ENCODE measurements around the gene CGRRF1.

The CGRRF1 gene

DNA sequence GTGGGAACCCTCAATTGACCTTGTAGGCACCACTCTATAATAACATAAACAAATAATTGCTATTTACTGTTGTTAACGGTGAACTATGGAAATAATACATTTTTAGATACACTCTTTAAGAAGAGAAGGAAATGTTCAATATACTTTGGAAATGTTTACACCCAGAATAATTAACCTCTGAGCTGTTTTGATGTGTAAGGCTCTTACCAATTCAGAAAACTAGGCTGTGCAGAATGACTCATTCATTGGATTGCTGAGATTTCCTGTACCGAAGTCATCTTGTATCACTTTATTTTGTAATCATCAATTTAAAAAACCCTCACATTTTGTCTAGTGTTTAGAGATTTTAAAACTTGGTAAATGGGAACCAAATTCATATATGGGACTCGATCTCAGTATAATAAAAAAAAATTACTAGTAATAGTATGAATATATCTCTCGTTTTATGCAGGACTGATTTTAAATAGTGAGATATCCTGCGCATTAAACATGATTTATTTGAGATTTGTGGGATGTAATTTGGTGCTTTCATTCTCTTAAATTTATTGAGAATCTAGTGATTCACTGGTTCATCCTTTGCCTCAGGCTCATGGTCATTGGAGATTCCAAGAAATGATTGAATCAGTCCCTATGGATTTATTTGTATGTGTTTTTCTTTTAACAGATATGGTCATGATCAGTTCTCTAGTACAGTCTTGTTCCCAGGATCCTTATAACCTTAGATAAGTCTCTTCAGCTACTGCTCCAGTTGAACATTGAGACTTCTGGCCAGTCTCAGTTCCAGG, 61.1 kb downstream of the CGRRF1 start:
- no peak for TF ChIP-seq CTCF (IDR thresholded peaks at IDR 0.05; ENCODE audit: low read depth, low read length, missing control alignments)
- no peak overlapping the region for H3K4me3 ChIP-seq (ENCODE audit: low read depth, low read length)
- DNase-seq (ENCODE audit: low read depth), result no peak

- no peak for DNase-seq (ENCODE audit: low read depth)
- TF ChIP-seq CTCF (IDR thresholded peaks at IDR 0.05; ENCODE audit: low read depth, low read length, missing control alignments), result peak; percentile 59
Observed at GRCh38 chr14:54572316-54572715, 62.6 kb downstream of the CGRRF1 start.

DNA sequence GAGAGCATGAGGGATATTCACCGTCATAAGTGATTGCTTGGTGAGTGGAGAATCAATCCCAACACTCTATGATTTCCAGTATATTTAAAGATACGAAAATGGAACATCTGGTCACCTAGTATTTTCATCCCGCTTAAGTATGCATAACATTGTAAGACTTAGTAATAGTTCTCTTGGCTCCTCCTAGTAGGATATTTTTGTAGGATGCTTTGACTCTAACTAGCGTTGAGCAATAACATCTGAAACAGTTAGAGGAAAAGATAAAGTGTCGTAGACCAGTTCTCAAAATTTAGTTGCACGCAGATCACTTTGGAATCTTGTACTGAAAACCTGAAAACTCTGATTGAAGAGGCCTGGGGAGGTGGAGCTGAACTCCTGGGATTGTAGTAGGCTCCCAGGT, 64.8 kb downstream of the CGRRF1 start:
- DNase-seq (ENCODE audit: low read depth), result no peak
- no peak overlapping the region for H3K4me3 ChIP-seq (ENCODE audit: low read depth, low read length)
- TF ChIP-seq CTCF (IDR thresholded peaks at IDR 0.05; ENCODE audit: low read depth, low read length, missing control alignments), result no peak

More at GRCh38 chr14:54572316-54572715, 62.6 kb downstream of the CGRRF1 start:
- no peak overlapping the region for H3K4me3 ChIP-seq (ENCODE audit: low read depth, low read length)

- TF ChIP-seq CTCF (IDR thresholded peaks at IDR 0.05; ENCODE audit: low read depth, low read length, missing control alignments), result no peak
- H3K4me3 ChIP-seq (ENCODE audit: low read depth, low read length), result no peak overlapping the region
- DNase-seq (ENCODE audit: low read depth), result no peak
Observed at GRCh38 chr14:54577494-54577893, 67.8 kb downstream of the CGRRF1 start.

DNA sequence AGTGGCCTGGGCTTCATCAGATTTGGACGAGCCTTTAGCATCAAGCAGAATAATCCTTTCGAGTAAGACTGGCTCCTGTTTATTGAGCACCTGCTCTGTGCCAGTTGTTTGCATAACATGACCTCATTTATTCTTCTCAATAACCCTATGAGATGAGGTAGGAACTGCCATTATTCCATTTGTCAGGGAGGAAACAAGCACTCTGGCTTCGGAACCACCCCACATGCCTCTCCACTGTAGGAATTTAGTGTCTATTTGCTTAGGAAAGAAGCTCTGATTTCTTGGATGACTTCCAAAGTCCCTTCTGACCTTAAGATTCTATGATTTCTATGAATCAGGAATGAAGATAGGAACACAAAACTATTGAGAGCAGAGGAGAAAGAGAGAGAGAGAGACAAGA, 68.3 kb downstream of the CGRRF1 start:
- no peak for DNase-seq (ENCODE audit: low read depth)
- no peak overlapping the region for H3K4me3 ChIP-seq (ENCODE audit: low read depth, low read length)
- no peak for TF ChIP-seq CTCF (IDR thresholded peaks at IDR 0.05; ENCODE audit: low read depth, low read length, missing control alignments)

DNA sequence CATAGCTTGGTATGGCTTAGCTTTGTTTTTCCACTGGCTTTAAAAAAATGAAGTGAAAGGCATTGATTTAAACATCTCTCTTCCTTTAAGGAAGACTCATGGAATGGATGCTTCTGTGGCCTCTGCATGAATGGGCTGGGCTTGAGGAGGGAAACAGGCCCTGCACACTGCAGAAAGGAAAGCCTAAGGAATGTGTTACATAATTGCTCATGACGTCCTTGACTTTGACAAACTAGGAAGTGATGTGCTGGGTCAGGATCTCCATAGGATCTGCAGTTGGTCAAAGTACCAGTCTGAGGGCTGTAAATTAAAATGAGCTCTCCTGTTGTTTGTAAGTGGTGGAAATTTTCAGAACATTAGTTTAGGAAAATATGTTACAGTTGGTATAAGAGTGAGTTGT, 69.9 kb downstream of the CGRRF1 start:
- DNase-seq (ENCODE audit: low read depth), result no peak
- H3K4me3 ChIP-seq (ENCODE audit: low read depth, low read length), result no peak overlapping the region
- no peak for TF ChIP-seq CTCF (IDR thresholded peaks at IDR 0.05; ENCODE audit: low read depth, low read length, missing control alignments)

DNA sequence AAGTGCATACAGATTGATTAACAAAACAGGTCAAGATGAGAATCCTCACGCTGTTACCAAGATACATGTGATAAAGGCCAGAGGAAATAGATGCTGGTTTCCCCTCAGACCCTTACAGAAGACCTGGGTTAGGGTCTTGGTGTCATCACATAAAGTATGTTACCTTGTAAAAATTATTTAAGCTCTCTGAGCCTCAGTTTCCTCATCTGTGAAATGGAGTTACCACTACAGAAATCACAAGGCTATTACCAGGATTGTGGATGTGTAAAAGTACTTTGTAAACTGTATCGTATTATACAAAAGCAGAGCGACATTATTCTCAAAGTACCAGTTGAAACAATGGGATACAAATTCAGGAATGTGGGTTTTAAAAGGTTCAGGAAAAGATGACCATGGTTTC, 71.2 kb downstream of the CGRRF1 start:
- no peak overlapping the region for H3K4me3 ChIP-seq (ENCODE audit: low read depth, low read length)
- no peak for DNase-seq (ENCODE audit: low read depth)
- TF ChIP-seq CTCF (IDR thresholded peaks at IDR 0.05; ENCODE audit: low read depth, low read length, missing control alignments), result no peak
